IMR-90 (cell line): ENCODE data around the gene HYI. TPM values are rescaled to one million over a fixed set of nuclear protein-coding genes. Genes with fewer than 3 reads are reported as not detected.
"Not testable (repeated sequence)": the region's sequence is repeated elsewhere in the genome, so short reads cannot be mapped to it uniquely, and the experiment has no call there.

Source experiments
- ATAC-seq: fragments of 200-7000 bp; cut with Tn5 transposase; 2 replicates; pipeline ENCODE4 v1.9.1; 2020; ENCODE audit warnings: low read depth, mild to moderate bottlenecking, moderate library complexity
- BruUV-seq: library from RNA; stranded (reverse); fragments of 400-500 nt; replicated peaks from 2 replicates; lab custom pipeline; 2021; lab: Mats Ljungman, UMichigan
- CTCF ChIA-PET: fragments of 300-600 bp; formaldehyde crosslinking; extraction: SDS; loops from one replicate; lab custom pipeline; 2021; ENCODE audit warnings: antibody characterized with exemption; lab: Yijun Ruan, JAX
- POLR2A ChIA-PET: fragments of 300-600 bp; sonication (Branson Sonifier 250); formaldehyde crosslinking; loops from one replicate; lab custom pipeline; 2022; ENCODE audit warnings: antibody characterized with exemption; ENCODE audit not compliant: unreplicated experiment; lab: Charles Lee
- DNase-seq: peaks from one replicate; pipeline ENCODE4 v3.0.0; 2013
- H2AFZ ChIP-seq: replicated peaks from 2 replicates; pipeline ENCODE3; 2013; ENCODE audit warnings: low read length, mild to moderate bottlenecking; ENCODE audit not compliant: poor library complexity
- H2AK5ac ChIP-seq: 2 replicates; pipeline ENCODE4 v1.6.1; 2013; ENCODE audit warnings: low read depth, low read length, inconsistent platforms
- H2AK9ac ChIP-seq: replicated peaks from 2 replicates; pipeline ENCODE3; 2013; ENCODE audit warnings: mild to moderate bottlenecking, low read depth, low read length, moderate library complexity; ENCODE audit not compliant: poor library complexity
- H2BK120ac ChIP-seq: 2 replicates; pipeline ENCODE4 v1.6.1; 2013; ENCODE audit warnings: low read depth, low read length, inconsistent platforms
- H2BK15ac ChIP-seq: 3 replicates; pipeline ENCODE4 v1.6.1; 2013; ENCODE audit warnings: low read depth, low read length, inconsistent platforms
- H2BK20ac ChIP-seq: 2 replicates; pipeline ENCODE4 v1.6.1; 2013; ENCODE audit warnings: low read depth, mild to moderate bottlenecking, inconsistent platforms, low read length, moderate library complexity
- H2BK5ac ChIP-seq: 2 replicates; pipeline ENCODE4 v1.6.1; 2013; ENCODE audit warnings: mild to moderate bottlenecking, low read depth, low read length, inconsistent platforms; ENCODE audit not compliant: poor library complexity, severe bottlenecking
- H3K14ac ChIP-seq: replicated peaks from 2 replicates; pipeline ENCODE4 v1.6.1; 2013; ENCODE audit warnings: low read depth, low read length, inconsistent platforms
- H3K18ac ChIP-seq: 2 replicates; pipeline ENCODE4 v1.6.1; 2013; ENCODE audit warnings: low read depth, low read length, control low read depth
- H3K23ac ChIP-seq: 2 replicates; pipeline ENCODE4 v1.6.1; 2013; ENCODE audit warnings: low read depth, low read length, inconsistent platforms
- H3K27ac ChIP-seq: 2 replicates; pipeline ENCODE4 v1.5.1; 2013; ENCODE audit warnings: mild to moderate bottlenecking, control low read depth, low read length; ENCODE audit not compliant: insufficient read depth
- H3K27me3 ChIP-seq: 2 replicates; pipeline ENCODE4 v1.6.1; 2013; ENCODE audit warnings: low read length; ENCODE audit not compliant: control insufficient read depth, insufficient read depth
- H3K36me3 ChIP-seq: 2 replicates; pipeline ENCODE4 v1.6.1; 2013; ENCODE audit warnings: low read length, mixed read lengths; ENCODE audit not compliant: control insufficient read depth, insufficient read depth
- H3K4ac ChIP-seq: 2 replicates; pipeline ENCODE4 v1.6.1; 2013; ENCODE audit warnings: low read depth, low read length, inconsistent platforms
- H3K4me1 ChIP-seq: 2 replicates; pipeline ENCODE4 v1.6.1; 2013; ENCODE audit warnings: low read length, mixed read lengths; ENCODE audit not compliant: control insufficient read depth, insufficient read depth
- H3K4me2 ChIP-seq: 2 replicates; pipeline ENCODE4 v1.6.1; 2013; ENCODE audit warnings: low read depth, mild to moderate bottlenecking, control low read depth, low read length, moderate library complexity
- H3K4me3 ChIP-seq: 2 replicates; pipeline ENCODE4 v1.5.1; 2013; ENCODE audit warnings: low read depth, mild to moderate bottlenecking, control low read depth, low read length, moderate library complexity; ENCODE audit not compliant: insufficient read depth
- H3K56ac ChIP-seq: 2 replicates; pipeline ENCODE4 v1.6.1; 2013; ENCODE audit warnings: low read length, inconsistent platforms; ENCODE audit not compliant: insufficient read depth; ENCODE audit errors: extremely low read depth
- H3K79me1 ChIP-seq, 2 experiments: 2 replicates each; pipeline ENCODE4 v1.6.1; 2013; ENCODE audit warnings: low read length in 2 of 2, inconsistent platforms in 1 of 2, low read depth in 1 of 2
- H3K9ac ChIP-seq: 2 replicates; pipeline ENCODE4 v1.6.1; 2013; ENCODE audit warnings: low read depth, low read length, control low read depth
- H3K9me1 ChIP-seq: 2 replicates; pipeline ENCODE4 v1.6.1; 2013; ENCODE audit warnings: low read length, inconsistent platforms; ENCODE audit not compliant: insufficient read depth
- H3K9me3 ChIP-seq: 2 replicates; pipeline ENCODE4 v1.6.1; 2013; ENCODE audit warnings: low read length; ENCODE audit not compliant: control insufficient read depth, insufficient read depth
- H4K20me1 ChIP-seq: 2 replicates; pipeline ENCODE4 v1.6.1; 2013; ENCODE audit warnings: low read length, inconsistent platforms; ENCODE audit not compliant: insufficient read depth
- H4K5ac ChIP-seq: 2 replicates; pipeline ENCODE4 v1.6.1; 2013; ENCODE audit warnings: mild to moderate bottlenecking, low read depth, low read length, control low read depth
- H4K8ac ChIP-seq, 2 experiments: 2 replicates each; pipeline ENCODE4 v1.6.1; 2013; ENCODE audit warnings: low read depth in 2 of 2, low read length in 2 of 2, control low read depth in 1 of 2, inconsistent platforms in 1 of 2
- H4K91ac ChIP-seq: 2 replicates; pipeline ENCODE4 v1.6.1; 2013; ENCODE audit warnings: low read depth, low read length, inconsistent platforms; ENCODE audit not compliant: insufficient read depth
- WGBS, 2 experiments: methylation state at CpG; one replicate each; pipeline versions ENCODE4 v1.1.5 to v1.1.7; 2013; ENCODE audit warnings: missing lambda C conversion rate in 2 of 2; ENCODE audit not compliant: insufficient read length in 1 of 2; ENCODE audit errors: extremely low coverage in 2 of 2; 5-methylcytosine and 5-hydroxymethylcytosine counted together
- dilution Hi-C: fragments of 300-500 bp; cut with HindIII; formaldehyde crosslinking; loops from one replicate; pipeline ENCODE4 v1.14.3; 2018; ENCODE audit warnings: low sequenced_read_pairs; ENCODE audit not compliant: unreplicated experiment
- in situ Hi-C: fragments of 300-500 bp; cut with MboI; formaldehyde crosslinking; loops from 3 replicates; pipeline ENCODE4 v1.14.3; 2019; ENCODE audit warnings: low sequenced_read_pairs, inconsistent platforms, mixed read lengths
- intact Hi-C: fragments of 100-400 bp; cut with micrococcal nuclease; formaldehyde crosslinking; loops from 2 replicates; pipeline ENCODE4 v1.10.0; 2022
- polyA plus RNA-seq, 3 experiments: library from polyadenylated mRNA; depleted of rRNA; stranded (reverse); fragments of >200 nt; gene quantifications; 2 replicates each; pipeline ENCODE4 v1.2.3, GENCODE V29; 2012; ENCODE audit warnings: low replicate concordance in 1 of 3
- total RNA-seq: library from RNA; depleted of rRNA; stranded (reverse); fragments of >200 nt; gene quantifications from 2 replicates; pipeline ENCODE4 v1.2.3, GENCODE V29; 2012

The HYI gene
- total and polyA plus RNA-seq, 2 of the 4 experiments (the other 2 are of a cell fraction) = 21.5 to 53.7 TPM

GRCh38 chr1:43501806-43502205 lies 48.1 kb upstream of the HYI start:
- H2AK9ac ChIP-seq, H3K9me3 ChIP-seq, H3K9ac ChIP-seq, in situ Hi-C loops, H3K56ac ChIP-seq, H3K36me3 ChIP-seq, H3K79me1 ChIP-seq, BruUV-seq, intact Hi-C loops, ATAC-seq, H3K4me1 ChIP-seq, H2AFZ ChIP-seq, H3K9me1 ChIP-seq, CTCF ChIA-PET, H3K4me2 ChIP-seq, H2AK5ac ChIP-seq, H2BK5ac ChIP-seq, H4K91ac ChIP-seq, dilution Hi-C loops, H4K20me1 ChIP-seq, H3K27me3 ChIP-seq, H3K23ac ChIP-seq, H3K18ac ChIP-seq, H2BK15ac ChIP-seq, H3K27ac ChIP-seq, H3K4me3 ChIP-seq, H2BK120ac ChIP-seq, H2BK20ac ChIP-seq, H3K4ac ChIP-seq, DNase-seq, POLR2A ChIA-PET, H3K14ac ChIP-seq, H4K8ac ChIP-seq, H4K5ac ChIP-seq: not testable (repeated sequence)
- WGBS, 2 experiments = no CpG with 5 or more reads among the region's 33 CpGs
